Activated CD4-positive, alpha-beta T cell treated with anti-CD3 and anti-CD28 coated beads, Interleukin-2, amount 50 U/mL, for 16 hours (primary cell): ENCODE measurements around the gene DDIT4.
A peak's percentile ranks its signal among the peaks of the same experiment; 100 is the strongest.

ENCODE experiments used
- DNase-seq: peaks from one replicate; pipeline ENCODE4 v3.0.0-alpha.2; 2020

Gene DDIT4

DNA sequence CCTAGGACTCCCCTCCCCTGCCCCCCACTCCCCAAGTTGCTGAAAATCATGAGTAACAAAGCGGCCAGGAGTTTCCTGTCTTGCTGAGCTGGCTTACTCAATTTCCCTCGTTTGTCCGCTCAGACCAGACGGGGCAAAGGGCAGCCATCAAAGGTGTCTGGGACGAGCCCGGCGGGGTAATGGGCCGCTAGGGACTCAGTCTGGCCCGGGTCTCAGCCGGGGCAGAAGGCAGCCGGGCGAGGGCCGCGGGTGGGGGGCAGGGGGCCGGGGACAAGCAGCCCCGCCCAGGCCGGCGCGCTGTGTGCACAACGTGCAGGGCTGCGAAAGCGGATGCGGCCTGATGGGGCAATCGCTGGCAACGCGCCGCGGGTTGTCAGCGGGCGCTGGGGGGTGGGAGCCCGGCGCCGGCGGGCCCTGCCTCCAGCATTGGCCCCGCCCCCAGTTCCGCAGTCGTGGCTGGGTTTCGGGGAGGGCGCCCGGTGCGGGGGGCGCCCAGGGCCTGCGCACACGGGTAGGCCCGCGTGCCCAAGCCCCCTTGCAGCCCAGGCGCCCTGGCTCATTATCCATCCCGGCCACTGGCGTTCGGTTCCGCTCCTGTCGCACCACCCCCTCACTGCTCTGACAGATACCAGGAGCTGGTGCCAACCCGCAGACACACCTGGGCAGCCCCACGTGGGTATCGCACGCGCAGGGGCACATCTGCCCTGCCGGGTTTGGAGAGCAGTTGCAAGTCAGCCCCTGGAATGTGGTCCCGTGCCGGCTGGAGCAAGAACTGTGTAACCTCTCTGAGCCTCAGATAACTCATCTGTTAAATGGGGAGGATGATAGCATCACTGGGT, 45.9 kb downstream of the DDIT4 start:
- DNase-seq: peak; percentile 92

DNA sequence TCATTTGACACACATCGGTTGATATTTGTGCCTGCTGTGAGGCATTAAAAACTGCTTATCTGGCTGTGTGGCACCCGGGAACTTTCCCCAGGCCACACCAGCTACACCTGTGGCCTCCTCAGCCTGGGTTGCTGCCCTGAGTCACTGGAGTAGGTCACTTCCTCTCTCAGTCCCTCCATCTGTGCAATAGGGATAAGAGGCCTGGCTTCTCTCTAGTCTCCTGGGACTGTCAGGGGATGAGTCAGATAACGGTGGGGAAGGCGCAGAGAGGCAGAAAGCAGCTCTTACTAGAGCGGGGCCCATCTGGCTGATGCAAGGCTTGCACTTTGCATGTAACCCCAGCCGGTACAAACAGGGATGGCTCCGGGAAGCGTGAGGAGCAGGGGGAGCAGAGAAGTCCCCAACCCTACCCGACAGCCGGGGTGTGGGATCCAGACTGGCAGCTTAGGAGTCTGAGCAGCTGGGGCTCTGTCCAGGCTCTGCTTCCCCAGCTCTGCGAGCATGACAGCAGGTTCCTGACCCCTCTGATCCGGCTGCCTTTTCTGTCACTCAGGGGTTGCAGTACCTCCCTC, 47.0 kb downstream of the DDIT4 start:
- DNase-seq: peak; percentile 92

- no peak for DNase-seq
These were observed 47.7 kb downstream of the DDIT4 start for GRCh38 chr10:72321248-72322029.

DNA sequence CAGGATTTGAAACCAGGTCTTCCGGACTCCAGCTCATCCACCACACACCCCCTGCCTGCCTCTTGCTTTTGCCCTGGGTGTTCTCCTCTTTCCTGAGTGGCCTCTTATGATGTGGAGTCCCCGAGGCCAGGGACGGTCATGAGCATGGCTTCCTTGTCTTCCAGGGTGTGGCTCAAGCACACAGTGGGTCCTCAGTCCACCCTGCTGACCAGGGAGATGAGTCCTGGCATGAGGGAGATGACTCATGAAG, 48.2 kb downstream of the DDIT4 start:
- no peak for DNase-seq

- DNase-seq: peak; percentile 54
These were observed 48.7 kb downstream of the DDIT4 start for GRCh38 chr10:72322280-72323058.

GRCh38 chr10:72323108-72323749, 49.5 kb downstream of the DDIT4 start:
- no peak for DNase-seq

DNA sequence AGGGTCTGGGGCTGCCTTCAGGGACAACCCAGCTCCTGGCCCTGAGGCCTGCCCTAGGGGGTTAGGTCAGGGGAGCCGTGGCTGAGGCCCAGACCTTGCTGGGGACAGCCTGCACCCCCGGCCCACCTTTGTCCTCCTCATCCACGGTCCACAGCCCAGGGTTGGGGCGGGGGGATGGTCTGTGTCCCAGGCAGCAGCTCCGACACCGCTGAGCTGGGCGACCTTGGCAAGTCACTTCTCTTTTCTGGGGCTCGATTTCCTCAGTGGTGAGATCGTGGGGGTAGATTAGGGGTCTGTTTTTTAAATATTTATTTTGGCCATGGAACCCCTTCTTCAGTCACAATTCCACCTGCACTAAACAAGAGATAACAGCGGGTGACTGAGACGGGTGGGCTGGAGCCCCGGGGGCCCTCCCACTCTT, 50.1 kb downstream of the DDIT4 start:
- DNase-seq: no peak
